ENCODE results near the gene MKS1.
A peak's percentile ranks its signal among the peaks of the same experiment; 100 is the strongest.

MKS1 gene

GRCh38 chr17:58204796-58205195 is 14.3 kb downstream of the MKS1 start:
- no peaks in the 10 kb centered on the region for H3K36me3 ChIP-seq (ENCODE audit: insufficient read depth, low read length)
- H3K27me3 ChIP-seq (ENCODE audit: insufficient read depth, low read length): no peaks in the 10 kb centered on the region; the same call in 1 of the 2 replicates
- no peak overlapping the region for H3K9ac ChIP-seq (ENCODE audit: low read length)
- H3K4me1 ChIP-seq (ENCODE audit: insufficient read depth, low read length, severe bottlenecking): no peaks in the 10 kb centered on the region
- H3F3A ChIP-seq (ENCODE audit: insufficient read depth, low read length): no peaks in the 10 kb centered on the region
- TF ChIP-seq EZH2 (IDR thresholded peaks at IDR 0.05; ENCODE audit: borderline replicate concordance, low read length): no peak
- no peak for TF ChIP-seq CTCF (IDR thresholded peaks at IDR 0.05; ENCODE audit: low read length)
- no peaks in the 10 kb centered on the region for H4K20me1 ChIP-seq (ENCODE audit: insufficient read depth, low read length)
- H3K4me3 ChIP-seq (ENCODE audit: low read depth, low read length, poor library complexity, severe bottlenecking): no peak overlapping the region
- H3K4me2 ChIP-seq (ENCODE audit: low read length): no peak overlapping the region
- no peaks in the 10 kb centered on the region for H3K9me3 ChIP-seq (ENCODE audit: low read length)
- no peaks in the 10 kb centered on the region for H3K79me2 ChIP-seq (ENCODE audit: insufficient read depth, low read length)
- H2AFZ ChIP-seq (ENCODE audit: low read length): no peak overlapping the region
- H3K27ac ChIP-seq (ENCODE audit: low read depth, low read length, poor library complexity, severe bottlenecking): no peak overlapping the region
- no peaks in the 10 kb centered on the region for H3K9me2 ChIP-seq (ENCODE audit: low read depth, low read length)

- H3K27ac ChIP-seq (ENCODE audit: low read depth, low read length, poor library complexity, severe bottlenecking): no peak overlapping the region
- TF ChIP-seq CTCF (IDR thresholded peaks at IDR 0.05; ENCODE audit: low read length): no peak
- no peak for TF ChIP-seq EZH2 (IDR thresholded peaks at IDR 0.05; ENCODE audit: borderline replicate concordance, low read length)
- H3K9ac ChIP-seq (ENCODE audit: low read length): no peak overlapping the region
- H3K9me3 ChIP-seq (ENCODE audit: low read length): no peaks in the 10 kb centered on the region
- H2AFZ ChIP-seq (ENCODE audit: low read length): no peak overlapping the region
- H3K4me1 ChIP-seq (ENCODE audit: insufficient read depth, low read length, severe bottlenecking): no peaks in the 10 kb centered on the region
- H4K20me1 ChIP-seq (ENCODE audit: insufficient read depth, low read length): no peaks in the 10 kb centered on the region
- no peaks in the 10 kb centered on the region; the same call in 1 of the 2 replicates for H3K27me3 ChIP-seq (ENCODE audit: insufficient read depth, low read length)
- H3K9me2 ChIP-seq (ENCODE audit: low read depth, low read length): no peaks in the 10 kb centered on the region
- H3K4me3 ChIP-seq (ENCODE audit: low read depth, low read length, poor library complexity, severe bottlenecking): no peak overlapping the region
- H3K79me2 ChIP-seq (ENCODE audit: insufficient read depth, low read length): no peaks in the 10 kb centered on the region
- no peak overlapping the region for H3K4me2 ChIP-seq (ENCODE audit: low read length)
- no peaks in the 10 kb centered on the region for H3K36me3 ChIP-seq (ENCODE audit: insufficient read depth, low read length)
- no peaks in the 10 kb centered on the region for H3F3A ChIP-seq (ENCODE audit: insufficient read depth, low read length)
Measured at GRCh38 chr17:58202859-58203258, 16.2 kb downstream of the MKS1 start.

- H3K4me2 ChIP-seq (ENCODE audit: low read length): no peak overlapping the region
- no peak overlapping the region for H3K27ac ChIP-seq (ENCODE audit: low read depth, low read length, poor library complexity, severe bottlenecking)
- no peaks in the 10 kb centered on the region for H3K4me1 ChIP-seq (ENCODE audit: insufficient read depth, low read length, severe bottlenecking)
- no peaks in the 10 kb centered on the region for H3F3A ChIP-seq (ENCODE audit: insufficient read depth, low read length)
- H2AFZ ChIP-seq (ENCODE audit: low read length): no peak overlapping the region
- no peak overlapping the region for H3K9ac ChIP-seq (ENCODE audit: low read length)
- no peaks in the 10 kb centered on the region for H4K20me1 ChIP-seq (ENCODE audit: insufficient read depth, low read length)
- H3K9me3 ChIP-seq (ENCODE audit: low read length): no peaks in the 10 kb centered on the region
- H3K36me3 ChIP-seq (ENCODE audit: insufficient read depth, low read length): no peaks in the 10 kb centered on the region
- TF ChIP-seq CTCF (IDR thresholded peaks at IDR 0.05; ENCODE audit: low read length) (peak; percentile 78), EZH2 (IDR thresholded peaks at IDR 0.05; ENCODE audit: borderline replicate concordance, low read length) (no peak)
- H3K27me3 ChIP-seq (ENCODE audit: insufficient read depth, low read length): peaks cover 5% of the 10 kb centered on the region; the same call in 1 of the 2 replicates
- H3K4me3 ChIP-seq (ENCODE audit: low read depth, low read length, poor library complexity, severe bottlenecking): no peak overlapping the region
- H3K9me2 ChIP-seq (ENCODE audit: low read depth, low read length): no peaks in the 10 kb centered on the region
- no peaks in the 10 kb centered on the region for H3K79me2 ChIP-seq (ENCODE audit: insufficient read depth, low read length)
Measured at GRCh38 chr17:58200024-58200633, 18.9 kb downstream of the MKS1 start.
